Keratinocyte (primary cell): ENCODE data around the gene LACTBL1. TPM values are rescaled to one million over a fixed set of nuclear protein-coding genes. Genes with fewer than 3 reads are reported as not detected.

ENCODE experiments used
- DNase-seq: peaks from one replicate; pipeline ENCODE4 v3.0.0-alpha.2; 2011; ENCODE audit warnings: low read depth, missing footprints, low spot score
- FAIRE-seq: peaks from 2 replicates; lab custom pipeline; 2011; peaks lifted over from hg19 to GRCh38; lab: Jason Lieb, UNC
- H2AFZ ChIP-seq: 2 replicates; pipeline ENCODE4 v1.6.0; 2012; ENCODE audit warnings: low read length, control low read depth, inconsistent platforms; ENCODE audit not compliant: control insufficient read depth
- H3K27ac ChIP-seq: 2 replicates; pipeline ENCODE4 v1.5.1; 2011; ENCODE audit warnings: low read length; ENCODE audit not compliant: control insufficient read depth, insufficient read depth
- H3K27me3 ChIP-seq: 3 replicates; pipeline ENCODE4 v1.6.0; 2011; ENCODE audit warnings: low read length; ENCODE audit not compliant: control insufficient read depth, insufficient read depth; ENCODE audit errors: extremely low read depth
- H3K36me3 ChIP-seq, 2 experiments: 2 replicates in 1 of 2; 3 replicates in 1 of 2; pipeline ENCODE4 v1.5.1; 2011; ENCODE audit warnings: low read length in 2 of 2, mild to moderate bottlenecking in 1 of 2; ENCODE audit not compliant: control insufficient read depth in 2 of 2, insufficient read depth in 2 of 2; ENCODE audit errors: extremely low read depth in 1 of 2
- H3K4me1 ChIP-seq: 3 replicates; pipeline ENCODE4 v1.5.1; 2011; ENCODE audit warnings: low read length; ENCODE audit not compliant: control insufficient read depth, insufficient read depth; ENCODE audit errors: extremely low read depth
- H3K4me2 ChIP-seq: 3 replicates; pipeline ENCODE4 v1.6.0; 2011; ENCODE audit warnings: low read depth, low read length; ENCODE audit not compliant: control insufficient read depth, insufficient read depth; ENCODE audit errors: extremely low read depth
- H3K4me3 ChIP-seq, 3 experiments: fragments of 200-600 bp in 1 of 3; sonication (generic) in 1 of 3; 2 replicates in 2 of 3; 3 replicates in 1 of 3; pipeline ENCODE4 v1.5.1; 2011 to 2016; ENCODE audit warnings: low read length in 3 of 3, mild to moderate bottlenecking in 3 of 3, control low read depth in 2 of 3, inconsistent platforms in 1 of 3, low read depth in 1 of 3, mixed read lengths in 1 of 3, mixed run types in 1 of 3, moderate library complexity in 1 of 3; ENCODE audit not compliant: control insufficient read depth in 2 of 3, insufficient read depth in 2 of 3; ENCODE audit errors: extremely low read depth in 1 of 3
- H3K79me2 ChIP-seq: 2 replicates; pipeline ENCODE4 v1.6.0; 2012; ENCODE audit warnings: low read length; ENCODE audit not compliant: control insufficient read depth, insufficient read depth
- H3K9ac ChIP-seq: 3 replicates; pipeline ENCODE4 v1.6.0; 2011; ENCODE audit warnings: low read length; ENCODE audit not compliant: control insufficient read depth, insufficient read depth; ENCODE audit errors: extremely low read depth
- H3K9me1 ChIP-seq: 3 replicates; pipeline ENCODE4 v1.6.0; 2011; ENCODE audit warnings: low read length; ENCODE audit not compliant: control insufficient read depth, insufficient read depth; ENCODE audit errors: extremely low read depth
- H3K9me3 ChIP-seq: 2 replicates; pipeline ENCODE4 v1.5.1; 2012; ENCODE audit warnings: low read depth, low read length; ENCODE audit not compliant: control insufficient read depth
- H4K20me1 ChIP-seq: 3 replicates; pipeline ENCODE4 v1.6.0; 2011; ENCODE audit warnings: low read length; ENCODE audit not compliant: control insufficient read depth, insufficient read depth; ENCODE audit errors: extremely low read depth
- CTCF ChIP-seq, 3 experiments: IDR thresholded peaks in 1 of 3; conservative IDR thresholded peaks in 1 of 3; optimal IDR thresholded peaks in 1 of 3; 2 replicates in 2 of 3; 3 replicates in 1 of 3; pipeline versions ENCODE3 to v1.5.1; 2011; ENCODE audit warnings: low read length in 3 of 3, mild to moderate bottlenecking in 3 of 3, moderate library complexity in 2 of 3, control low read depth in 1 of 3, inconsistent platforms in 1 of 3; ENCODE audit not compliant: insufficient read depth in 2 of 3; ENCODE audit errors: extremely low read depth in 1 of 3
- EZH2 ChIP-seq: IDR thresholded peaks from one replicate; pipeline ENCODE4 v1.6.1; 2012; ENCODE audit warnings: inconsistent platforms, mild to moderate bottlenecking, low read length, moderate library complexity
- dilution Hi-C: fragments of 300-500 bp; cut with MboI; formaldehyde crosslinking; loops from one replicate; pipeline ENCODE4 v1.7.0; 2020; ENCODE audit warnings: low sequenced_read_pairs; ENCODE audit not compliant: extremely low pct_ligation_motif_present
- polyA plus RNA-seq, 5 experiments: library from polyadenylated mRNA; depleted of rRNA in 3 of 5; stranded (reverse) in 3 of 5; stranded (forward) in 1 of 5; unstranded in 1 of 5; fragments of >200 nt; gene quantifications; 1 replicate in 1 of 5; 2 replicates in 3 of 5; 3 replicates in 1 of 5; pipeline versions ENCODE4 v1.2.1 to v1.2.3, GENCODE V29; 2011 to 2012; ENCODE audit warnings: missing spikeins in 2 of 5, low read depth in 1 of 5, low replicate concordance in 1 of 5

Gene LACTBL1
- polyA plus RNA-seq, 1 donor (not counting 4 experiments of a cell fraction or from before 2014, with no cell fraction given): not detected

GRCh38 chr1:22971611-22972405 lies 858 bp downstream of the LACTBL1 start:
- DNase-seq: no peak
- no peak overlapping the region for H3K4me2 ChIP-seq
- H3K9me1 ChIP-seq: no peaks in the 10 kb centered on the region
- no peak overlapping the region for H2AFZ ChIP-seq
- no peak for TF ChIP-seq EZH2
- no peak for TF ChIP-seq CTCF (optimal IDR thresholded peaks at IDR 0.05 in 1 of 3, IDR thresholded peaks at IDR 0.05 in 1 of 3, conservative IDR thresholded peaks at IDR 0.05 in 1 of 3; ENCODE audit: extremely low read depth in 1 of 3, insufficient read depth in 2 of 3, low read length in 3 of 3)
- H4K20me1 ChIP-seq: no peaks in the 10 kb centered on the region
- no peak overlapping the region for H3K27ac ChIP-seq
- H3K4me3 ChIP-seq: no peak overlapping the region
- peaks cover 22% of the 10 kb centered on the region for H3K27me3 ChIP-seq
- no peak for FAIRE-seq
- no peaks in the 10 kb centered on the region for H3K9me3 ChIP-seq
- peaks cover 10% of the 10 kb centered on the region for H3K4me1 ChIP-seq
- no peak overlapping the region for H3K9ac ChIP-seq
- H3K36me3 ChIP-seq: no peaks in the 10 kb centered on the region
- H3K79me2 ChIP-seq: no peaks in the 10 kb centered on the region
- dilution Hi-C loops: no loop called here

- H3K4me3 ChIP-seq: no peak overlapping the region
- TF ChIP-seq CTCF (optimal IDR thresholded peaks at IDR 0.05 in 1 of 3, IDR thresholded peaks at IDR 0.05 in 1 of 3, conservative IDR thresholded peaks at IDR 0.05 in 1 of 3; ENCODE audit: extremely low read depth in 1 of 3, insufficient read depth in 2 of 3, low read length in 3 of 3): no peak
- TF ChIP-seq EZH2: no peak
- H3K4me1 ChIP-seq: peaks cover 5% of the 10 kb centered on the region
- dilution Hi-C loops: no loop called here
- no peak overlapping the region for H3K9ac ChIP-seq
- no peaks in the 10 kb centered on the region for H3K9me1 ChIP-seq
- DNase-seq: no peak
- no peaks in the 10 kb centered on the region for H3K79me2 ChIP-seq
- FAIRE-seq: no peak
- H3K27me3 ChIP-seq: peaks cover 22% of the 10 kb centered on the region
- H3K36me3 ChIP-seq: no peaks in the 10 kb centered on the region
- no peak overlapping the region for H2AFZ ChIP-seq
- H3K4me2 ChIP-seq: no peak overlapping the region
- H3K27ac ChIP-seq: no peak overlapping the region
- no peaks in the 10 kb centered on the region for H4K20me1 ChIP-seq
- H3K9me3 ChIP-seq: no peaks in the 10 kb centered on the region
Observed at GRCh38 chr1:22971161-22971560, 1.5 kb downstream of the LACTBL1 start.
